Measurements from ENCODE around the gene STAT6.

The STAT6 gene

GRCh38 chr12:57046947-57047890, 63.9 kb downstream of the STAT6 start:
- DNase-seq: no peak

DNA sequence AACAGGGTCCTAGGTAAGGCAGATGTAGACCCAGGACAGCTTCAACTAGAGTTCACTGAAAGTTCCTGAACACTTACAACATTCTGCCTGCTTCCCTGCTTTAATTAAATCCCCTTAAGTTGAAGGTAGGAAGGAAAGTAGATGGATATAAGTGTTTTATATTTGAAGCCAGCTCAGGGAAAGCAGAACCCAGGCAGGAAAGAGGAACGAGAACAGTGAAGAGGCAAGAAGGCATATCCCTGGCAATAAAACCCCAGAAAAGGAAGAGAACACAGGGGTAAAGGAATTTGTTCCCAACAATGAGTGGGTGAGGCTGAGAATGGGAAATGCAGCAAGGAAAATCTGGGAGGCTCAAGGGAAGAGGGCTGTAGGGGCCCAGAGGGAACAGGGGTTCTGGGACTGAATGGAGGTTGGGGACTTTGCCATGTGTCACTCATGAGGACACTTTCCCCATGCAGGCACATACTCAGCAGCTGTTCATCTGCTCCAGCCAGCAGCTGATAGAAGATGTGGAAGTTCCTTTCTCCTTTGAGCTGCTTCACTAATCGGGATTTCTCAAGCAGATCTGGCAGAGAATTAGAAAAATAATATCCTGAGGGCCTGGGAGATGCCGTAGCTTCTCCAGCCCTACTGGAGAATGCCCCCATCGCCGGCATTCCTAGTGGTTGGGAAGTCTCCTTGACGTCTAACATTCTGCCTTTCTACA, 64.9 kb downstream of the STAT6 start:
- DNase-seq: no peak
